ENCODE results near the gene TRIM59. TPM values are rescaled to one million over a fixed set of nuclear protein-coding genes. Genes with fewer than 3 reads are reported as not detected.

The TRIM59 gene
- total and polyA plus RNA-seq, 2 donors (not counting 1 experiment from before 2014, with no cell fraction given), result 5.0 to 22.0 TPM

DNA sequence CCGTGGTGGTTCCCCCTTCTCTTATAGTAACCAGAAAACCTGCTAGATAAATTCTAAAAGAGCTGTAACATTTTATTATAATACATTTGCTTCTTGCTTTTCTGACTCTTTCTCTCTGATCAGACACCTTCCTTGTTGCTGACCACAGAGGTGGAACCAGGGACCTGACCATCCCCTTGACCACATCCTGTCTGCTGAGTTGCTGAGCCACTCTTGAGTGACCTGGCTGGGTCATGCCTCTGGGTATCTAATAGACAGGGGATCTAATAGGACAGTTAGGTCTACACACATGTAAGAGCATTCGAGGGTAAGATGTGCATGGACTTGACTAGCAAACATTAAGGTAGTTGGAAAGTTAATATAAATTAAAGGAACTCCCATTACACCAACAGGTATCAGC lies 22.8 kb upstream of the TRIM59 start:
- no CpG with 5 or more reads among the region's 2 CpGs for WGBS (ENCODE audit: insufficient coverage)
- H3K4me3 Mint-ChIP-seq, result no peak overlapping the region
- Histone ChIP-seq H3K27ac (ENCODE audit: low read length in 2 of 2) (no peak overlapping the region), H3K27me3 (replicated peaks in 1 of 4; ENCODE audit: control extremely low read depth in 1 of 4, control insufficient read depth in 3 of 4, insufficient read depth in 4 of 4, low read length in 3 of 4) (peaks cover 0 to 4% (median 0%) of the 10 kb centered on the region in 4 experiments), H3K9ac (ENCODE audit: low read length) (no peak overlapping the region), H3K4me3 (ENCODE audit: control extremely low read depth in 1 of 5, extremely low read depth in 1 of 5, insufficient read depth in 1 of 5, low read depth in 2 of 5, low read length in 4 of 5) (no peak overlapping the region), H2AFZ (ENCODE audit: insufficient read depth, low read depth, low read length, poor library complexity, severe bottlenecking) (no peak overlapping the region), H3K79me2 (ENCODE audit: control insufficient read depth, insufficient read depth, low read length) (no peaks in the 10 kb centered on the region), H3K36me3 (replicated peaks in 1 of 2; ENCODE audit: control extremely low read depth in 1 of 2, control insufficient read depth in 1 of 2, extremely low read depth in 1 of 2, insufficient read depth in 2 of 2, low read length in 1 of 2) (no peaks in the 10 kb centered on the region), H3K4me2 (replicated peaks; ENCODE audit: low read depth, low read length, poor library complexity, severe bottlenecking) (no peak overlapping the region), H4K20me1 (ENCODE audit: control insufficient read depth, insufficient read depth, low read length, poor library complexity, severe bottlenecking) (no peaks in the 10 kb centered on the region), H3K9me3 (ENCODE audit: control extremely low read depth in 1 of 3, control insufficient read depth in 2 of 3, insufficient read depth in 1 of 3, low read length in 2 of 3) (peaks cover 0 to 17% (median 13%) of the 10 kb centered on the region in 3 donors), H3K4me1 (ENCODE audit: control insufficient read depth in 2 of 2, insufficient read depth in 2 of 2, low read length in 2 of 2) (peaks cover 0 to 9% of the 10 kb centered on the region in 2 donors)
- TF ChIP-seq EZH2 (IDR thresholded peaks at IDR 0.05; ENCODE audit: borderline replicate concordance, insufficient read depth, low read depth, low read length, poor library complexity, severe bottlenecking), result no peak
- ChIA-PET POLR2A (no interaction called here), CTCF (interaction anchor here (0.8 kb wide), 1 partner anchor 13 kb away, joined by 3 read pairs; no protein-coding TSS in a partner anchor)
- DNase-seq, result no peak
- peaks cover 8% of the 10 kb centered on the region for H3K9me3 Mint-ChIP-seq (ENCODE audit: insufficient read depth)
- peaks cover 4% of the 10 kb centered on the region for H3K4me1 Mint-ChIP-seq
- H3K27me3 Mint-ChIP-seq, result peaks cover 5% of the 10 kb centered on the region
- H3K27ac Mint-ChIP-seq, result no peak overlapping the region
- no peak for ATAC-seq (ENCODE audit: low read depth)
- intact Hi-C loops (cut with micrococcal nuclease), result no loop called here

DNA sequence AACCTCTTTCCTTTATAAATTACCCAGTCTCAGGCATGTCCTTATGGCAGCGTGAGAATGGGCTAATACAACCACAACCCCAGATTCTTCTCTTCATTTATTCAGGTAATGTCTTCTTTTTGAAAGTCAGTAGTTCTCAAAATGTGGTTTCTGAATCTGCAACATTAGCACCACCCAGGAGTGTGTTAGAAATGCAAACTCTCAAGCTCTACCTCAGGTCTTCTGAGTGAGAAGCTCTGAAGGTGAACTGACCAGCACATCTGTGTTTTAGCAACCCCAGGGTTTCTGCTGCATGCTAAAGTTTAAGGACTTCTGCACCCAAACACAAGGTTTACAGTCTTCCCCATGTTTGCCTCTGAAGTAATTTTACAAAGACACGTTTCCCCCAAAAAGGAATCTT lies 22.3 kb upstream of the TRIM59 start:
- no peak for DNase-seq

More for the DNA sequence above, 22.3 kb upstream of the TRIM59 start:
- no peak overlapping the region for H3K27ac ChIP-seq (ENCODE audit: low read length in 2 of 2)
- Mint-ChIP-seq H3K27ac (no peak overlapping the region), H3K27me3 (peaks cover 9% of the 10 kb centered on the region), H3K4me1 (peaks cover 4% of the 10 kb centered on the region), H3K9me3 (ENCODE audit: insufficient read depth) (peaks cover 8% of the 10 kb centered on the region), H3K4me3 (no peak overlapping the region)
- peaks cover 0 to 17% (median 13%) of the 10 kb centered on the region in 3 donors for H3K9me3 ChIP-seq (ENCODE audit: control extremely low read depth in 1 of 3, control insufficient read depth in 2 of 3, insufficient read depth in 1 of 3, low read length in 2 of 3)
- H3K36me3 ChIP-seq (replicated peaks in 1 of 2; ENCODE audit: control extremely low read depth in 1 of 2, control insufficient read depth in 1 of 2, extremely low read depth in 1 of 2, insufficient read depth in 2 of 2, low read length in 1 of 2), result no peaks in the 10 kb centered on the region
- ChIA-PET CTCF (interaction anchor here (0.8 kb wide), 1 partner anchor 14 kb away, joined by 3 read pairs; no protein-coding TSS in a partner anchor), POLR2A (no interaction called here)
- no peaks in the 10 kb centered on the region for H4K20me1 ChIP-seq (ENCODE audit: control insufficient read depth, insufficient read depth, low read length, poor library complexity, severe bottlenecking)
- H3K4me3 ChIP-seq (ENCODE audit: control extremely low read depth in 1 of 5, extremely low read depth in 1 of 5, insufficient read depth in 1 of 5, low read depth in 2 of 5, low read length in 4 of 5), result no peak overlapping the region
- H3K4me2 ChIP-seq (replicated peaks; ENCODE audit: low read depth, low read length, poor library complexity, severe bottlenecking), result no peak overlapping the region
- H3K4me1 ChIP-seq (ENCODE audit: control insufficient read depth in 2 of 2, insufficient read depth in 2 of 2, low read length in 2 of 2), result peaks cover 0 to 9% of the 10 kb centered on the region in 2 donors
- H2AFZ ChIP-seq (ENCODE audit: insufficient read depth, low read depth, low read length, poor library complexity, severe bottlenecking), result peak overlapping the region; percentile 16
- 67% methylated on average over 1 of the region's 2 CpGs for WGBS (ENCODE audit: insufficient coverage)
- no peaks in the 10 kb centered on the region for H3K79me2 ChIP-seq (ENCODE audit: control insufficient read depth, insufficient read depth, low read length)
- intact Hi-C loops (cut with micrococcal nuclease), result no loop called here
- ATAC-seq (ENCODE audit: low read depth), result no peak
- H3K27me3 ChIP-seq (replicated peaks in 1 of 4; ENCODE audit: control extremely low read depth in 1 of 4, control insufficient read depth in 3 of 4, insufficient read depth in 4 of 4, low read length in 3 of 4), result peaks cover 0 to 4% (median 0%) of the 10 kb centered on the region in 4 experiments
- no peak overlapping the region for H3K9ac ChIP-seq (ENCODE audit: low read length)
- no peak for TF ChIP-seq CTCF (IDR thresholded peaks at IDR 0.05)
- TF ChIP-seq EZH2 (IDR thresholded peaks at IDR 0.05; ENCODE audit: borderline replicate concordance, insufficient read depth, low read depth, low read length, poor library complexity, severe bottlenecking), result no peak

Measured in B cell (primary cell).